Measurements from ENCODE around the gene CLEC18C.
"Not testable (repeated sequence)": the region's sequence is repeated elsewhere in the genome, so short reads cannot be mapped to it uniquely, and the experiment has no call there.

The CLEC18C gene

DNA sequence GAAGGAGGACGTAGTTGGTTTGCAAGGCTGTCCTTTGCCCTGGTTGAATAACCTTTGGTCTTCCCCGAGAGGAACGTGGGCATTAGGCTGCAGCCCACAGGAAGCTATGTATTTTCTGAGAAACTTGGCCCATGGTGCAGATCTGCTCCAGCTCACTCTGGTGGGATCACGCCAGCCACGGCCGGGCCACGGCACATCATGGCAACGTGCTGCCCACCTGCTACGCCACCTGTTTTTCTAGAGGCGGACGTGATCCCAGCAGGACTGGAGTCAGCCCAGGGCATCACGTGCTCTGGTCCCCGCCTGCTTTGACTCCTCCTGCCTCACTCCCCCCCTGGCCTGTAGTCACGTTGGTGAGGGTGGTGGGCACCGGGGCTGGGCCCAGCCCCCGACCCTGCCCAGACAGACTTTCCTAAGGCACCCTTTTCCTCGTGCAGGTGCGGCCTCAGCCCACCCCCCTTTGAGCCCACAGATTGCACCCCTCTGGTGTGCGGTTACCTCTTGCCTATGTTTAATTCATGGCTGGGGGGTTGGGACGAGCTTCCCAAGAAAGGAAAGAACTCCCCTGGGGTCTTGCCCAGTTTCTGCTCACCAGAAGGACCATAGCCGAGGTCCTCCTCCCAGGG, at the start of gene CLEC18C:
Gene CLEC18C, plus strand, starts transcription at position 576 of the 626 bp plus-strand sequence. CDS start 492 bp downstream, outside the sequence.
- not testable (repeated sequence) for H3K4me3 ChIP-seq (ENCODE audit: low read length); H3K4me1 ChIP-seq (ENCODE audit: control insufficient read depth, insufficient read depth, low read length); H3K36me3 ChIP-seq (ENCODE audit: control insufficient read depth, insufficient read depth, low read length); H3K27me3 ChIP-seq (ENCODE audit: control insufficient read depth, insufficient read depth, low read length); H3K9me3 ChIP-seq (ENCODE audit: control insufficient read depth, low read length); H3K9ac ChIP-seq (ENCODE audit: low read length)

DNA sequence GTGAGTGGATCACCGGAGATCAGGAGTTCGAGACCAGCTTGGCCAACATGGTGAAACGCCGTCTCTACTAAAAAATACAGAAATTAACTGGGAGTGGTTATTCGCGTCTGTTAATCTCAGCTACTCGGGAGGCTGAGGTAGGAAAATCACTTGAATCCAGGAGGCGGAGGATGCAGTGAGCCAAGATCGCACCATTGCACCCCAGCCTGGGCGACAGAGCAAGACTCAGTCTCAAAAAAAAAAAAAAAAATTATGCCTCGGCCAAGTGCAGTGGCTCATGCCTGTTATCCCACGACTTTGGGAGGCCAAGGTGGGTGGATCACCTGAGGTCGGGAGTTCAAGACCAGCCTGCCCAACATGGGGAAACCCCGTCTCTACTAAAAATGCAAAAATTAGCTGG, 49.8 kb upstream of the CLEC18C start:
- not testable (repeated sequence) for H3K36me3 ChIP-seq (ENCODE audit: control insufficient read depth, insufficient read depth, low read length); H3K4me1 ChIP-seq (ENCODE audit: control insufficient read depth, insufficient read depth, low read length); H3K9me3 ChIP-seq (ENCODE audit: control insufficient read depth, low read length); H3K27me3 ChIP-seq (ENCODE audit: control insufficient read depth, insufficient read depth, low read length); H3K4me3 ChIP-seq (ENCODE audit: low read length); H3K9ac ChIP-seq (ENCODE audit: low read length)

DNA sequence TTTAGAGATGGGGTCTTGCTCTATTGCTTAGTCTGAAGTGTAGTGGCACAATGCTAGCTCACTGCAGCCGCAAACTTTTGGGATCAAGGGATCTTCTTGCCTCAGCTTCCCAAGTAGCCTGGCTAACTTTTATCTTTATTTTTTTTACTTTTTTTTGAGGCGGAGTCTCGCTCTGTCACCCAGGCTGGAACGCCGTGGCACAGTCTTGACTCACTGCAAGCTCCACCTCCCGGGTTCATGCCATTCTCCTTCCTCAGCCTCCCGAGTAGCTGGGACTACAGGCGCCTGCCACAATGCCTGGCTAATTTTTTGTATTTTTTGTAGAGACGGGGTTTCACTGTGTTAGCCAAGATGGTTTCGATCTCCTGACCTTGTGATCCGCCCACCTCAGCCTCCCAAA, 47.4 kb upstream of the CLEC18C start:
- not testable (repeated sequence) for H3K36me3 ChIP-seq (ENCODE audit: control insufficient read depth, insufficient read depth, low read length); H3K9ac ChIP-seq (ENCODE audit: low read length); H3K27me3 ChIP-seq (ENCODE audit: control insufficient read depth, insufficient read depth, low read length); H3K9me3 ChIP-seq (ENCODE audit: control insufficient read depth, low read length); H3K4me3 ChIP-seq (ENCODE audit: low read length); H3K4me1 ChIP-seq (ENCODE audit: control insufficient read depth, insufficient read depth, low read length)

DNA sequence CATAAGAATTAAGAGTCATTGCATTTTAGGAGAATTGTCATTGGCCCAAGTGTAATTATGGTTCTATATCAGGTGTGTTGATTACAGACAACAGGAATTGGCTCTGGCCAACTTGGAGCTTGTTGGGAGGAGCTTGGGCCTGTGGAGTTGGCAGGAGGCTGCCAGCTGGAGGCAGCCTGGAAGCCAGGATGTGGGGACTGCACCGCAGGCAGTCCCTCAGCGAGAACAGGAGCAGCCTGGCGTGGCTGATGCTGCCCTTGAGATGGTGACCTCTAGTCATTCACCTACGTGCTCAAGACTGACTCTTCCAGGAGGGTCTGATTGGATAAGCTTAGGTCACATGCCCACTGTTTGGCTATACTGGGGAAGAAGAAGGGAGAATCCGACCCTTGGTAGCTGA, 45.9 kb upstream of the CLEC18C start:
- not testable (repeated sequence) for H3K27me3 ChIP-seq (ENCODE audit: control insufficient read depth, insufficient read depth, low read length); H3K4me3 ChIP-seq (ENCODE audit: low read length); H3K4me1 ChIP-seq (ENCODE audit: control insufficient read depth, insufficient read depth, low read length); H3K9me3 ChIP-seq (ENCODE audit: control insufficient read depth, low read length); H3K36me3 ChIP-seq (ENCODE audit: control insufficient read depth, insufficient read depth, low read length); H3K9ac ChIP-seq (ENCODE audit: low read length)

DNA sequence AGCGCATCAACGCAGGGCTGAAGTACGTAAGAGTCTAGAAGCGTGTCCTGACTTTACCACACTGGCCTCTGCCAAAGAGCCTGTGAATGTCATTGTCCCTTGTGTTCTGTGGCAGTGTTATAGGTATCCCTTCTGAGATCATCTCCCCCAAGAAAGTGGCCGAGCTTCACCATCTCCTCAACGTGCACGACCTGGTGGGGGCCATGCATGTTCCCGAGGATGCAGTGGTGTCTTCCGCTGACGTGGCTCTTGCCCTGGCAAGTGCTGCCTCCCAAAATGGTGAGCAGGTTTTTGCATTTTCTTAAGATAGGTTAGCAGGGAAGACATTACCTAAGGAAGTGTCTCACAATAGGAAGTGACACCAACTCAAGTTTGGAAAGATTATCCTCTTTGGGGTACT, 44.7 kb upstream of the CLEC18C start:
- not testable (repeated sequence) for H3K9me3 ChIP-seq (ENCODE audit: control insufficient read depth, low read length); H3K4me3 ChIP-seq (ENCODE audit: low read length); H3K36me3 ChIP-seq (ENCODE audit: control insufficient read depth, insufficient read depth, low read length); H3K9ac ChIP-seq (ENCODE audit: low read length); H3K4me1 ChIP-seq (ENCODE audit: control insufficient read depth, insufficient read depth, low read length); H3K27me3 ChIP-seq (ENCODE audit: control insufficient read depth, insufficient read depth, low read length)

DNA sequence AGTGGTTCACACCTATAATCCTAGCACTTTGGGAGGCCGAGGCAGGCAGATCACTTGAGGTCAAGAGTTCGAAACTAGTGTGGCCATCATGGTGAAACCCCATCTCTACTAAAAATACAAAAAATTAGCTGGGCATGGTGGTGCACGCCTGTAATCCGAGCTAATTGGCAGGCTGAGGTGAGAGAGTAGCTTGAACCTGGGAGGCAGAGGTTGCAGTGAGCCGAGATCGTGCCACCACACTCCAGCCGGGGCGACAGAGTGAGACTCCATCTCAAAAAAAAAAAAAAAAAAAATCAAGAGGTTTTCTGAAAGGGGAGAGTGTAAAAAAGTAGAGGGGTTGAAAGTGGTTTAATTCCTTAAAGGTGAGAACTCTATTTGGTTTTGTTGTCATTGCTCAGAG, 37.8 kb upstream of the CLEC18C start:
- not testable (repeated sequence) for H3K36me3 ChIP-seq (ENCODE audit: control insufficient read depth, insufficient read depth, low read length); H3K4me1 ChIP-seq (ENCODE audit: control insufficient read depth, insufficient read depth, low read length); H3K4me3 ChIP-seq (ENCODE audit: low read length); H3K9me3 ChIP-seq (ENCODE audit: control insufficient read depth, low read length); H3K27me3 ChIP-seq (ENCODE audit: control insufficient read depth, insufficient read depth, low read length); H3K9ac ChIP-seq (ENCODE audit: low read length)

DNA sequence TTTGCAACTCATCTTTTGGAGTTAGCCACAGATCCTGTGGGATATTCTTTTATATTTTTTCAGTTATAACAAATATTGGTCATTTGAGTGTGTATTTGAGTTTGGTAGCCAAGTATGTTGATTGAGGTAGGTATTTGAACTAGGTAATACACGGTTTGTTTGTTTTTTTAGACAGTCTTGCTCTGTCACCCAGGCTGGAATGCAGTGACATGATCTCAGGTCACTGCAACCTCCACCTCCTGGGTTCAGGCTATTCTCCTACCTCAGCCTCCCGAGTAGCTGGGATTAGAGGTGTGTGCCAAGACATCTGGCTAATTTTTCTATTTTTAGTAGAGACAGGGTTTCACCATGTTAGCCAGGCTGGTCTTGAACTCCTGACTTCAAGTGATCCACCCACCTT, 37.0 kb upstream of the CLEC18C start:
- H3K9me3 ChIP-seq (ENCODE audit: control insufficient read depth, low read length); H3K4me3 ChIP-seq (ENCODE audit: low read length); H3K4me1 ChIP-seq (ENCODE audit: control insufficient read depth, insufficient read depth, low read length); H3K36me3 ChIP-seq (ENCODE audit: control insufficient read depth, insufficient read depth, low read length); H3K9ac ChIP-seq (ENCODE audit: low read length); H3K27me3 ChIP-seq (ENCODE audit: control insufficient read depth, insufficient read depth, low read length): not testable (repeated sequence)

DNA sequence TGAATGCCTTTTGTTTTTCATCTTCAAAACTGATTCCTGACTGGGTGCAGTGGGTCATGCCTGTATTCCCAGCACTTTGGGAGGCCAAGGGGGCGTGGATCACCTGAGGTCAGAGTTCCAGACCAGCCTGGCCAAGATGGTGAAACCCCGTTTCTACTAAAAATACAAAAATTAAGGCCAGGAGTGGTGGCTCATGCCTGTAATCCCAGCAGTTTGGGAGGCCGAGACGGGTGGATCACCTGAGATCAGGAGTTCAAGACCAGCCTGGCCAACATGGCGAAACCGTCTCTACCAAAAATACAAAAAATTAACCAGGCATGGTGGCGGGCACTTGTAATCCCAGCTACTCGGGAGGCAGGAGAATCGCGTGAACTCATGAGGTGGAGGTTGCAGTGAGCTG, 30.8 kb upstream of the CLEC18C start:
- not testable (repeated sequence) for H3K9ac ChIP-seq (ENCODE audit: low read length); H3K4me3 ChIP-seq (ENCODE audit: low read length); H3K27me3 ChIP-seq (ENCODE audit: control insufficient read depth, insufficient read depth, low read length); H3K9me3 ChIP-seq (ENCODE audit: control insufficient read depth, low read length); H3K4me1 ChIP-seq (ENCODE audit: control insufficient read depth, insufficient read depth, low read length); H3K36me3 ChIP-seq (ENCODE audit: control insufficient read depth, insufficient read depth, low read length)

DNA sequence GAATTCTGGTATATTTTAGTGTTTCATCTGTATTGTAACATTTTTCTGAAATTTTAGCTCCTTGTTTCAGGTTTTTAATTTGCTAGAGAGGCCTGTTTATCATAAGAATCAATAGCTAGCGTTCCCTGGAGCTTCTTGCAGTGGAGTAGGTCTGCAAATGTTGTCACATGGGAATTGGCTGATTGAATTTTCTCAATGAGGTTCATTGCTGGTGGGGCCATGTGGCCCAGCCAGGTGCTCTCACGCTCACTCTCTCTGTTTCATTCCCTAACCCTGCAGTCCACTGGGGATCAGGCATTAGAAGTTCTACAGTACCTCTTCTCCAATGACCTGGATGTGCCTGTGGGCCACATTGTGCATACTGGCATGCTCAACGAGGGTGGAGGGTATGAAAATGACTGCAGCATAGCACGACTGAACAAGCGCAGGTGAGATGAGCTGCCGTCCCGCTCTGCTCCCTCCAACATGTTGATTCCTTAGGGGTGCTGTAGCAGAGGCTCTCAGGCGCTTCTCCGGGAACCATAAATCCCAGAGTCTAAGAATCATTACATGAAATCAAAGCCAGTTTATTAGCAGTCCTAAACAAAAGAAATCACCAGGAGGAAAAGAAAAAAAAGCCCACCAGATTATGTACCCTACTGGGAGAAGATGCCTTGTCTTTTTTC, 30.2 kb upstream of the CLEC18C start:
- not testable (repeated sequence) for H3K36me3 ChIP-seq (ENCODE audit: control insufficient read depth, insufficient read depth, low read length); H3K9me3 ChIP-seq (ENCODE audit: control insufficient read depth, low read length); H3K9ac ChIP-seq (ENCODE audit: low read length); H3K27me3 ChIP-seq (ENCODE audit: control insufficient read depth, insufficient read depth, low read length); H3K4me1 ChIP-seq (ENCODE audit: control insufficient read depth, insufficient read depth, low read length); H3K4me3 ChIP-seq (ENCODE audit: low read length)

DNA sequence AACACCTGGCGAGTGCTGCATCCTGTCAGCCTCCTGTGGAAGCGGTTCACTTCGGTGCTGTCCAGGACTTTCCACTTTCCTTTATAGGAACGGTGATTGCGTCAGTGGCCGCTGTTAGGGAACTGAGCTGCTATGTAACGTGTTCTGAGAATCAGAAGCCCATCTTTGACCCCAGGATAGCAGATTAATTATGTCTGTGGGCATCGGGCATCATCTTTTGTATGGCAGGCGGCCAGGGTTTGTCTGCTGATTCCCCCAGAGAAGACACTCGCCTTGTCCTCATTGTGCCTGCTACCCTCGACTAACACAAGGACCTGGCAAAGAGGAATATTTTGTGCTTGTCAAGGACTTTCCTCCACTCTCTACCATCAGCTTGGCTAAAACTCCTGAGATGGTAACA, 25.7 kb upstream of the CLEC18C start:
- not testable (repeated sequence) for H3K4me1 ChIP-seq (ENCODE audit: control insufficient read depth, insufficient read depth, low read length); H3K36me3 ChIP-seq (ENCODE audit: control insufficient read depth, insufficient read depth, low read length); H3K9me3 ChIP-seq (ENCODE audit: control insufficient read depth, low read length); H3K4me3 ChIP-seq (ENCODE audit: low read length); H3K27me3 ChIP-seq (ENCODE audit: control insufficient read depth, insufficient read depth, low read length); H3K9ac ChIP-seq (ENCODE audit: low read length)

DNA sequence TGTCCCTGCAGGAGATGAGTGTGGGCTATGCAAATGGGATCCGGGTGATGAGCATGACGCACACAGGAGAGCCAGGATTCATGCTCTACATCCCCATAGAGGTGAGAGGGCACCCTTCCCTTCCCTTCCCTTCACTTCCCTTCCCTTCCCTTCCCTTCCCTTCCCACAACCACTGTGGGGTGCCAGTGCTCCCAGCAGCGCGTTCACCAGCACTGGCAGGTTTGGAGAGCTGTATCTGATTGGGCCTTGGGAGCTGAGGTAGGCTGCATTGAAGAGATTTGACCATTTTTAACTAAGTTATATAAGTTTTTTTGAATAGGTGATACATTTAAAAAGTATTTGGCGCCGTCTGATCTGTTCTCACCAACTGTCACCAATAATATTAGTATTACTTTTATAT, 25.1 kb upstream of the CLEC18C start:
- not testable (repeated sequence) for H3K36me3 ChIP-seq (ENCODE audit: control insufficient read depth, insufficient read depth, low read length); H3K9me3 ChIP-seq (ENCODE audit: control insufficient read depth, low read length); H3K4me3 ChIP-seq (ENCODE audit: low read length); H3K9ac ChIP-seq (ENCODE audit: low read length); H3K27me3 ChIP-seq (ENCODE audit: control insufficient read depth, insufficient read depth, low read length)
- H3K4me1 ChIP-seq (ENCODE audit: control insufficient read depth, insufficient read depth, low read length), result peaks cover 11% of the 10 kb centered on the region

DNA sequence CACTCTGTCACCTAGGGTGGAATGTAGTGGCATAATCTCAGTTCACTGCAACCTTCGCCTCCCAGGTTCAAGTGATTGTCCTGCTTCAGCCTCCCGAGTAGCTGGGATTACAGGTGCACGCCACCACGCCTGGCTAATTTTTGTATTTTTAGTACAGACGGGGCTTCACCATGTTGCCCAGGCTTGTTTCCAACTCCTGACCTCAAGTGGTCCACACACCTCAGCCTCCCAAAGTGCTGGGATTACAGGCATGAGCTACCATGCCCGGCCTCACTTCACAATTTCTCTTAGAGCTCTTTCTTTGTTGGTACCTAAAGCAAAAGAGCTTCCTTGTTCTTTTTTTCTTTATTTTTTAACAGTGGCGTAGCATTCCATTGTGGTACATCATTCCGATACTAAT, 24.3 kb upstream of the CLEC18C start:
- not testable (repeated sequence) for H3K27me3 ChIP-seq (ENCODE audit: control insufficient read depth, insufficient read depth, low read length); H3K9ac ChIP-seq (ENCODE audit: low read length); H3K36me3 ChIP-seq (ENCODE audit: control insufficient read depth, insufficient read depth, low read length); H3K9me3 ChIP-seq (ENCODE audit: control insufficient read depth, low read length); H3K4me3 ChIP-seq (ENCODE audit: low read length)
- H3K4me1 ChIP-seq (ENCODE audit: control insufficient read depth, insufficient read depth, low read length), result peaks cover 11% of the 10 kb centered on the region

DNA sequence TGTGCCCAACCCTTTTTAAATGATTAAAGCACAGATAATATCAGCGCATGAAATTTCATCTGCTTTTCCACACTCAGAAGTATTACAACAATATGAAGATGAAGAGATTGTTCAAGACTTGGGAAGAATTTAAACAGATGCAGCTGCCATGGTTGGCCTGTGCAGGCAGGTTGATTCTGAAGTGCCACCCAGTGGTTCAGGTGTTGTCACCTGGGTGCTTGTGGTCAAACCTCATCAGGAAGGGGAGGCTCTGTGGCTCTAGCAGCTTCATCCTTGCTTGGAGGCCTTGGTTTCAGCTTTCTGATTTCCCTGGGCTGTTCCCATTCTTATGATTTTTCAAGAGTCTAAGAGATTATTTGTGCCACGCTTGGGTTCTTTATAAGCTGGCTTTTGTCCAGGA, 22.2 kb upstream of the CLEC18C start:
- no peak overlapping the region for H3K9ac ChIP-seq (ENCODE audit: low read length)
- H3K36me3 ChIP-seq (ENCODE audit: control insufficient read depth, insufficient read depth, low read length), result peaks cover 3% of the 10 kb centered on the region
- no peaks in the 10 kb centered on the region for H3K9me3 ChIP-seq (ENCODE audit: control insufficient read depth, low read length)
- no peak overlapping the region for H3K4me3 ChIP-seq (ENCODE audit: low read length)
- no peaks in the 10 kb centered on the region for H3K27me3 ChIP-seq (ENCODE audit: control insufficient read depth, insufficient read depth, low read length)
- H3K4me1 ChIP-seq (ENCODE audit: control insufficient read depth, insufficient read depth, low read length), result peaks cover 11% of the 10 kb centered on the region

Measured in mucosa of stomach (tissue), 1 donor.